Kidney (tissue), 14 donors: ENCODE results near the gene KTN1. TPM values are rescaled to one million over a fixed set of nuclear protein-coding genes. Genes with fewer than 3 reads are reported as not detected.

Experiments
- DNase-seq, 5 donors: peaks; one replicate each; pipeline ENCODE4 v3.0.0-alpha.2; 2013 to 2020
- FAIRE-seq: peaks from 2 replicates; lab custom pipeline; 2012; peaks lifted over from hg19 to GRCh38; lab: Jason Lieb, UNC
- H3K27ac ChIP-seq, 2 donors: one replicate each; pipeline ENCODE4 v1.7.0; 2013; ENCODE audit warnings: low read depth in 2 of 2, low read length in 2 of 2, inconsistent platforms in 1 of 2
- H3K27me3 ChIP-seq: one replicate; pipeline ENCODE4 v1.7.1; 2013; ENCODE audit warnings: low read length, inconsistent platforms; ENCODE audit not compliant: control insufficient read depth, insufficient read depth
- H3K36me3 ChIP-seq, 3 donors: one replicate each; pipeline versions ENCODE4 v1.7.0 to v1.7.1; 2013; ENCODE audit warnings: low read length in 3 of 3, control low read depth in 1 of 3, inconsistent platforms in 1 of 3; ENCODE audit not compliant: insufficient read depth in 3 of 3, control insufficient read depth in 2 of 3
- H3K4me1 ChIP-seq, 3 donors: one replicate each; pipeline versions ENCODE4 v1.7.0 to v1.7.1; 2013; ENCODE audit warnings: low read length in 3 of 3, inconsistent platforms in 1 of 3, low read depth in 1 of 3; ENCODE audit not compliant: control insufficient read depth in 2 of 3, insufficient read depth in 2 of 3
- H3K4me3 ChIP-seq, 3 donors: one replicate each; pipeline versions ENCODE4 v1.7.0 to v1.8.1; 2013; ENCODE audit warnings: low read length in 3 of 3, control low read depth in 1 of 3, inconsistent platforms in 1 of 3
- H3K9ac ChIP-seq, 3 donors: one replicate each; pipeline versions ENCODE4 v1.7.0 to v1.7.1; 2013; ENCODE audit warnings: low read length in 3 of 3, control low read depth in 1 of 3, inconsistent platforms in 1 of 3
- H3K9me3 ChIP-seq, 3 donors: one replicate each; pipeline versions ENCODE4 v1.7.0 to v1.7.1; 2013; ENCODE audit warnings: low read length in 3 of 3, control low read depth in 1 of 3, inconsistent platforms in 1 of 3; ENCODE audit not compliant: control insufficient read depth in 2 of 3, insufficient read depth in 1 of 3
- intact Hi-C: fragments of 100-400 bp; cut with DNase I; formaldehyde crosslinking; loops from one replicate; pipeline ENCODE4 v1.11.1; 2022
- polyA plus RNA-seq: library from polyadenylated mRNA; stranded (reverse); fragments of 350-450 nt; fragmentation: Illumina TruSeq; extraction: RNeasy Lipid Tissue Mini Kit (QIAGEN cat#74804); gene quantifications from one replicate; pipeline ENCODE4 v1.2.3, GENCODE V29; 2014; ENCODE audit warnings: low read depth, low replicate concordance; ENCODE audit not compliant: insufficient read depth
- total RNA-seq: library from RNA; stranded (reverse); fragmentation: NEBNext Ultra II Directional; extraction: Animal tissue kit (Norgen Biotek cat#: 25700); gene quantifications from one replicate; pipeline ENCODE4 v1.2.1, GENCODE V29; 2021
- TF ChIP-seq, protein P1 (sequence below): IDR thresholded peaks from 3 replicates; pipeline ENCODE4 v1.5.1; 2012; ENCODE audit warnings: mild to moderate bottlenecking, moderate library complexity, borderline replicate concordance; ENCODE audit not compliant: insufficient read depth; ENCODE audit errors: extremely low read depth
- donor health status: control.
- donor health status: control.
- donor health status: control.
- donor health status: control.
- donor health status: control.
- donor health status: DM: yes; HTN: yes; CAD: no.
- donor health status: Normal renal cell carcinoma (clear cell type).

KTN1 gene
- total and polyA plus RNA-seq, 2 donors from 2014 or later, result 106 to 155 TPM

DNA sequence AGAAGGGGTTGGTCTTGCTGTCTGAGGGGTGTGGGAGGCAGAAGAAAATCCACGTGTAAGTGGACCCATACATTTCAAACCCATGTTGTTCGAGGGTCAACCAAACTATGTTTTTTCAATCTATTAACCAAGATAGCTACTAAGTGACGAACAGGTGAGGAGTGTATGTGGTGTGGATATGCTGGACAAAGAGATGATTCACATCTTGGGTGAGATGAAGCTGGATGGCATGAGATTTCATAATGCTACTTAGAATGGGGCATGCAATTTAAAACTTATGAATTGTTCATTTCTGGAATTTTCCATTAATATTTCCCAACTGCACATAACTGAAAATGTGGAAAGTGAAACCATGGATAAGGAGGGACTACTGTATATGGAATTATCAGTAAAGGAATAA is 17.9 kb upstream of the KTN1 start:
- DNase-seq (no peak), FAIRE-seq (no peak)
- H3K9ac ChIP-seq, result no peak overlapping the region
- TF ChIP-seq, protein P1, sequence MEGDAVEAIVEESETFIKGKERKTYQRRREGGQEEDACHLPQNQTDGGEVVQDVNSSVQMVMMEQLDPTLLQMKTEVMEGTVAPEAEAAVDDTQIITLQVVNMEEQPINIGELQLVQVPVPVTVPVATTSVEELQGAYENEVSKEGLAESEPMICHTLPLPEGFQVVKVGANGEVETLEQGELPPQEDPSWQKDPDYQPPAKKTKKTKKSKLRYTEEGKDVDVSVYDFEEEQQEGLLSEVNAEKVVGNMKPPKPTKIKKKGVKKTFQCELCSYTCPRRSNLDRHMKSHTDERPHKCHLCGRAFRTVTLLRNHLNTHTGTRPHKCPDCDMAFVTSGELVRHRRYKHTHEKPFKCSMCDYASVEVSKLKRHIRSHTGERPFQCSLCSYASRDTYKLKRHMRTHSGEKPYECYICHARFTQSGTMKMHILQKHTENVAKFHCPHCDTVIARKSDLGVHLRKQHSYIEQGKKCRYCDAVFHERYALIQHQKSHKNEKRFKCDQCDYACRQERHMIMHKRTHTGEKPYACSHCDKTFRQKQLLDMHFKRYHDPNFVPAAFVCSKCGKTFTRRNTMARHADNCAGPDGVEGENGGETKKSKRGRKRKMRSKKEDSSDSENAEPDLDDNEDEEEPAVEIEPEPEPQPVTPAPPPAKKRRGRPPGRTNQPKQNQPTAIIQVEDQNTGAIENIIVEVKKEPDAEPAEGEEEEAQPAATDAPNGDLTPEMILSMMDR, result no peak
- intact Hi-C loops, result no loop called here
- no peaks in the 10 kb centered on the region for H3K36me3 ChIP-seq
- no peaks in the 10 kb centered on the region for H3K9me3 ChIP-seq
- H3K4me1 ChIP-seq, result peaks cover 0 to 3% (median 0%) of the 10 kb centered on the region in 3 donors
- no peak overlapping the region for H3K4me3 ChIP-seq
- no peaks in the 10 kb centered on the region for H3K27me3 ChIP-seq
- H3K27ac ChIP-seq, result no peak overlapping the region

- intact Hi-C loops, result no loop called here
- H3K27me3 ChIP-seq, result no peaks in the 10 kb centered on the region
- no peaks in the 10 kb centered on the region for H3K36me3 ChIP-seq
- H3K9me3 ChIP-seq, result no peaks in the 10 kb centered on the region
- H3K4me1 ChIP-seq, result no peaks in the 10 kb centered on the region
- DNase-seq, result no peak
- no peak overlapping the region for H3K9ac ChIP-seq
- FAIRE-seq, result no peak
- no peak overlapping the region for H3K4me3 ChIP-seq
- no peak overlapping the region for H3K27ac ChIP-seq
- TF ChIP-seq, protein P1, result no peak
These were observed 11.4 kb upstream of the KTN1 start for GRCh38 chr14:55568618-55569017.

GRCh38 chr14:55571125-55571889 is 8.7 kb upstream of the KTN1 start:
- H3K9ac ChIP-seq, result no peak overlapping the region
- no peak overlapping the region for H3K27ac ChIP-seq
- no peak overlapping the region for H3K4me3 ChIP-seq
- H3K4me1 ChIP-seq, result no peaks in the 10 kb centered on the region
- DNase-seq, result no peak
- no peaks in the 10 kb centered on the region for H3K27me3 ChIP-seq
- intact Hi-C loops, result no loop called here
- no peaks in the 10 kb centered on the region for H3K36me3 ChIP-seq
- FAIRE-seq, result no peak
- TF ChIP-seq, protein P1, result no peak
- no peaks in the 10 kb centered on the region for H3K9me3 ChIP-seq
